WTC11 (cell line): ENCODE data around the gene CACNA1E. TPM values are rescaled to one million over a fixed set of nuclear protein-coding genes. Genes with fewer than 3 reads are reported as not detected.
"Not testable (repeated sequence)": the region's sequence is repeated elsewhere in the genome, so short reads cannot be mapped to it uniquely, and the experiment has no call there.

Experiments used
- ATAC-seq: fragments of 200-7000 bp; cut with Tn5 transposase; 2 replicates; pipeline ENCODE4 v1.10.0; 2021; ENCODE audit warnings: mild to moderate bottlenecking, moderate library complexity
- CTCF ChIA-PET: fragments of 300-600 bp; sonication (Branson Sonifier 250); formaldehyde crosslinking; loops from one replicate; lab custom pipeline; 2021; ENCODE audit warnings: antibody characterized with exemption; lab: Charles Lee
- POLR2A ChIA-PET: fragments of 350-600 bp; sonication (Branson Sonifier 250); formaldehyde crosslinking; loops from one replicate; lab custom pipeline; 2021; ENCODE audit warnings: antibody characterized with exemption; lab: Charles Lee
- DNase-seq: peaks from one replicate; pipeline ENCODE4 v3.0.0; 2021; ENCODE audit warnings: low spot score
- H3K27ac Mint-ChIP-seq: 2 replicates; pipeline ENCODE4 v1.8.0; 2021; ENCODE audit warnings: mixed read lengths
- H3K27me3 Mint-ChIP-seq: 2 replicates; pipeline ENCODE4 v1.8.0; 2021; ENCODE audit warnings: low read depth, mild to moderate bottlenecking, moderate library complexity, mixed read lengths
- H3K36me3 Mint-ChIP-seq: 2 replicates; pipeline ENCODE4 v1.8.0; 2021; ENCODE audit warnings: mixed read lengths
- H3K4me1 Mint-ChIP-seq: 2 replicates; pipeline ENCODE4 v1.8.0; 2022; ENCODE audit warnings: mixed read lengths
- H3K4me3 Mint-ChIP-seq: 2 replicates; pipeline ENCODE4 v1.8.0; 2021; ENCODE audit warnings: mild to moderate bottlenecking, moderate library complexity, mixed read lengths
- H3K9me3 Mint-ChIP-seq: 2 replicates; pipeline ENCODE4 v1.8.0; 2021; ENCODE audit warnings: mixed read lengths
- CDX4 ChIP-seq: fragments of 250-450 bp; sonication (Bioruptor Pico); IDR thresholded peaks from 2 replicates; pipeline ENCODE4 v1.9.0; 2021; ENCODE audit warnings: moderate library complexity, mild to moderate bottlenecking, inconsistent platforms, borderline replicate concordance
- E2F1 ChIP-seq: sonication (generic); formaldehyde crosslinking; IDR thresholded peaks from 2 replicates; pipeline ENCODE4 v1.8.0; 2022; ENCODE audit warnings: mild to moderate bottlenecking, missing genetic modification reagents
- E2F4 ChIP-seq: sonication (generic); formaldehyde crosslinking; IDR thresholded peaks from 2 replicates; pipeline ENCODE4 v1.8.1; 2022; ENCODE audit warnings: low read depth, mild to moderate bottlenecking, moderate library complexity, missing genetic modification reagents, borderline replicate concordance
- FOXP1 ChIP-seq: sonication (generic); formaldehyde crosslinking; IDR thresholded peaks from 2 replicates; pipeline ENCODE4 v1.8.0; 2022; ENCODE audit warnings: missing genetic modification reagents, mild to moderate bottlenecking, moderate library complexity, borderline replicate concordance
- IRF2 ChIP-seq: sonication (generic); formaldehyde crosslinking; IDR thresholded peaks from 2 replicates; pipeline ENCODE4 v1.8.0; 2022; ENCODE audit warnings: low read depth, missing genetic modification reagents, borderline replicate concordance
- PRDM15 ChIP-seq: sonication (generic); formaldehyde crosslinking; IDR thresholded peaks from 2 replicates; pipeline ENCODE4 v1.8.0; 2022; ENCODE audit warnings: missing genetic modification reagents
- PRRX2 ChIP-seq: fragments of 250-450 bp; sonication (Bioruptor Pico); IDR thresholded peaks from 2 replicates; pipeline ENCODE4 v1.8.0; 2021; ENCODE audit warnings: mild to moderate bottlenecking
- ZMAT4 ChIP-seq: fragments of 250-450 bp; sonication (Bioruptor Pico); IDR thresholded peaks from 2 replicates; pipeline ENCODE4 v1.9.0; 2021; ENCODE audit warnings: mild to moderate bottlenecking
- ZNF317 ChIP-seq: sonication (generic); formaldehyde crosslinking; IDR thresholded peaks from 2 replicates; pipeline ENCODE4 v1.8.1; 2023; ENCODE audit warnings: low read depth, mild to moderate bottlenecking, moderate library complexity, missing genetic modification reagents, borderline replicate concordance
- ZNF532 ChIP-seq: fragments of 250-450 bp; sonication (Bioruptor Pico); IDR thresholded peaks from 2 replicates; pipeline ENCODE4 v1.9.0; 2021; ENCODE audit warnings: mild to moderate bottlenecking, borderline replicate concordance
- total RNA-seq: library from RNA; stranded (reverse); gene quantifications from 3 replicates; pipeline ENCODE4 v1.2.3, GENCODE V29; 2021

CACNA1E gene
- total RNA-seq, 1 experiment from 2014 or later = 0.63 TPM

- TF ChIP-seq ZNF532 (CRISPR knock-in tag) (no peak), CDX4 (CRISPR knock-in tag) (no peak), PRDM15 (CRISPR knock-in tag) (no peak)
Observed at GRCh38 chr1:181849071-181849470, 365.8 kb downstream of the CACNA1E start (continued).

- H3K4me3 Mint-ChIP-seq, H3K27ac Mint-ChIP-seq, POLR2A ChIA-PET, H3K4me1 Mint-ChIP-seq, ATAC-seq, H3K27me3 Mint-ChIP-seq, CTCF ChIA-PET, DNase-seq: not testable (repeated sequence)
- Mint-ChIP-seq H3K9me3 (peaks cover 42% of the 10 kb centered on the region), H3K36me3 (peaks cover 14% of the 10 kb centered on the region)
Observed at GRCh38 chr1:181854212-181854611, 370.9 kb downstream of the CACNA1E start.

- H3K36me3 Mint-ChIP-seq = peaks cover 14% of the 10 kb centered on the region
- ATAC-seq = no peak
- no peak overlapping the region for H3K4me3 Mint-ChIP-seq
- peaks cover 5% of the 10 kb centered on the region; the same call in 1 of the 2 replicates for H3K27me3 Mint-ChIP-seq
- DNase-seq = no peak
- TF ChIP-seq FOXP1 (CRISPR knock-in tag) (no peak), PRRX2 (no peak), ZMAT4 (CRISPR knock-in tag) (no peak), ZNF317 (no peak), CDX4 (CRISPR knock-in tag) (no peak), IRF2 (CRISPR knock-in tag) (no peak), E2F4 (CRISPR knock-in tag) (no peak), E2F1 (CRISPR knock-in tag) (no peak)
- no peak overlapping the region for H3K27ac Mint-ChIP-seq
- POLR2A ChIA-PET = no interaction called here
- CTCF ChIA-PET = no interaction called here
- H3K4me1 Mint-ChIP-seq = no peaks in the 10 kb centered on the region
- peaks cover 37% of the 10 kb centered on the region for H3K9me3 Mint-ChIP-seq
Observed at GRCh38 chr1:181855380-181855779, 372.1 kb downstream of the CACNA1E start.
